Stimulated activated CD4-positive, alpha-beta T cell treated with anti-CD3 and anti-CD28 coated beads, Interleukin-2, amount 100 ng/mL, for 4 hours (primary cell): Measurements from ENCODE around the gene FOXP1.

Source experiments
- DNase-seq: peaks from one replicate; pipeline ENCODE4 v3.0.0-alpha.2; 2020; ENCODE audit warnings: low read depth

Gene FOXP1

DNA sequence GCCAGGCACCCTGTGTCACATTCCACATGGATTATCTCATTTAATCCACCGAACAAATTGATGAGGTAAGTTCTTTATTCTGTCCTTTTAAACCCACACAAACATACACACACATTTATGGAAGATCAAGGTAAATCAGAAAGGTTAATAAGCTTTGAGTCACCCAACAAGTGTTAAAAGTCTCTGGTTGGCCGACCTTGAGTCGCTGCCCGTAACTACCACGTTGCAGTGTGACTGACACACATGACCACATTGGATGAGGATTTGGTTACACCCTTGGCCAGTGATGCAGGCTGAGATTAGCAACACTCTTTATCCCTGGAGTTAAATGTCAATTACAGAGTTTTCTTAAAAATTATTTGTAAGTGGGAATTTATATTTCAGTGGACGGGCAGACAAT, 19.2 kb downstream of the FOXP1 start:
- DNase-seq = no peak

DNA sequence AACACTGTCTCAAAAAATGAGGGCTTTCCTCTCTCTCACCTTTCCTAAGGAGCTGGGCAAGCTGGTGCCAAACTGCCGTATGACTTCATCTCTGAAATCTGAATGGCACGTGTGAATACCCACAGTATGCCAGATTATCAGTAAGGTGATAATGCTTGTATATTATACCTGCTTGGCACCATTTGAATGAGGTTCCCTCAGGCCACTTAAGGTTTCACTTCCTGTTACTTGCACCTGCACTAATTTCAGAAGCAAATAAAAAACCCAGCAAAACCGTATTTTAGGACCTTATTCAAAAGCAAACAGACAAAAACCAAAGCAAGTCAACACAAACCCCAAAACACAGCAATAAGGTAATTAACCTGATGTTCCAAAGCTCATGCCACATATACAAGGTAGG, 19.7 kb downstream of the FOXP1 start:
- DNase-seq = no peak

DNA sequence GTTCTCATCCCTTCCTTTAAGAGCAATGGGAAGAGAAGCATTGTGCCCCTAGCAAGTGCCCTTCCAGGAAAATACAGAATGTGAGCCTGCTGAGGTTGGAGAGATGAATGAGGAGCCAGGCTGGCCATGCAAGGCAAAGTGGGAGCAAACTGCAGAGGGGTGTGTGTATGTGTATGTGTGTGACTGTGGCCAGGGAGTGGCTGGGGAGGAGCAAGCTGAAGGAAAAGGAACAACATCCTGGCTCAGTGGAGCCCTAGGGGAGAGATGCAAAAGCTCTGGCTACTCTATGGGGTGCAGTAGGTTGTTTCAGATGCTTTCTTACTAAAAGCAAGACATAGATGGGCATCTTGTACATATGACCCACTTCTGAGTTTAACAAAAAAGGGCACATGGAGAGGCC, 20.6 kb downstream of the FOXP1 start:
- DNase-seq = no peak

DNA sequence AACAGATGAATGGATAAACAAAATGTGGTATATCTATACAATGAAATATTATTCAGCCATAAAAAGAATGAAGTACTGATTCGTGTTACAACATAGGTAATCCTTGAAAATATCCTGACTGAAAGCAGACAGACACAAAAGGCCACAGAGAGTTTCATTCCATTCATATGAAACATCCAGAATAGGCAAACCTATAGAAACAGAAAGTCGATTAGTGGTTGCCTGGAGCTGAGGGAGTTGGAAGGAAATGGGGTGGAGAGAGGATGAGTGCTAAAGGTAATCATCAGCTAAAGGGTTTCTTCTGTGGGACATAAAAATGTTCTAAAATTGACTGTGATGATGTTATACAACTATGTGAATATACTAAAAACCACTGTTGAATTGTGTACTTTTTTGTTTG, 22.9 kb downstream of the FOXP1 start:
- DNase-seq = no peak

DNA sequence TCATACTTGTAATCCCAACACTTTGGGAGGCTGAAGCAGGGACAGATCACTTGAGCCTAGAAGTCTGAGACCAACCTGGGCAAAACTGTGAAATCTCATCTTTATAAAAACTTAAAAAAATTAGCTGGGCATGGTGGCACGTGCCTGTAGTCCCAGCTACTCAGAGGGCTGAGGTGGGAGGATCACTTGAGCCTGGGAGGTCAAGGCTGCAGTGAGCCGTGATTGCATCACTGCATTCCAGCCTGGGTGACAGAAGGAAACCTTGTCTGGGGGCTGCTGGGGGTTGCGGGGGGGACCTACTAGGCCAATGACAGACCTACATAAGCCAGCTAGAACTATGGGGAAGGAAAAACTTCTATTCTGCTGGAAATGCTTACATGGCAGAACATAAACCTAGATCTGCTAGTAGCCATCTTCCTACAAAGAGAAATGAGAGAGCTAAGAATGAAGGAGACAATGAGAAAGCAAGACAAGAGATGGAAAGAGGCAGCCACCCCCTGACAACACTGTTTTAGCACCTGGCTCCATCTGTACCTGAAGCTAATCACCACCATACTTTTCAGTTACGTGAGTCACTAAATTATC, 23.9 kb downstream of the FOXP1 start:
- DNase-seq = no peak

DNA sequence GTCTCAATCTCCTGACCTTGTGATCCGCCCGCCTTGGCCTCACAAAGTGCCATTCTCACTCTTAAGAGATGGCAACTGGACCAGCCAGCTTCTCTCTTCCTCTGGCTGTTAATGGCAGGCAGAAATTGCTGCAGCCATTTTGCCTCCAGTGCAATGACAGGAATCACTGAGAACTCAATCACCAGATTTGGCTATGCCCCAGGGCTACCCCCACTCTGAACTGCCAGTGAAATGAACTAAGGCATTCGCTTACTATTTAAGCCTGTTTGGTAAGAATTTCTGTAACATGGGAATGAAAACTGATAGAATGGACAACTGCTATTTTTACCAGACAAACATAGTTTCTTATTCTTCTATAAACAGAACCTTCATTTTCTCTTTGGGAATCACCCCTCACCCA, 24.5 kb downstream of the FOXP1 start:
- no peak for DNase-seq

DNA sequence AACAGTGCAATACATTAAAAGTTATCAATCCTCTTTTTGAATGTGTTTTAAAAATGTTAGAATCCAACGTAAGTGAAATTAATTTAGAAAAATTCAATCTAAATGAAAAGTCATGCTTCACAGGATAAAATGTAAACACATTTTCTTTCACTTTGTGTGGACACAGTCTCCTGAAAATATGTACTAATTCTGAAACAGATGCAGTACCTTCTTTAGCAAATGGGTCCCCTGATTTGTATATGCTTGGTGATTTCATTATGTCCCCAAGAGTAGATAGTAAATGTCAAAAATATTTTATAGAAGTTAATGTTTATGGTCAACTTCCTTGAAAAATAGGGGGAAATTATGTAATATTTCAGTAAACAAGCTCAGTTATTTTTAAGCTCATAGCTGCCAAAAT, 28.9 kb downstream of the FOXP1 start:
- no peak for DNase-seq

DNA sequence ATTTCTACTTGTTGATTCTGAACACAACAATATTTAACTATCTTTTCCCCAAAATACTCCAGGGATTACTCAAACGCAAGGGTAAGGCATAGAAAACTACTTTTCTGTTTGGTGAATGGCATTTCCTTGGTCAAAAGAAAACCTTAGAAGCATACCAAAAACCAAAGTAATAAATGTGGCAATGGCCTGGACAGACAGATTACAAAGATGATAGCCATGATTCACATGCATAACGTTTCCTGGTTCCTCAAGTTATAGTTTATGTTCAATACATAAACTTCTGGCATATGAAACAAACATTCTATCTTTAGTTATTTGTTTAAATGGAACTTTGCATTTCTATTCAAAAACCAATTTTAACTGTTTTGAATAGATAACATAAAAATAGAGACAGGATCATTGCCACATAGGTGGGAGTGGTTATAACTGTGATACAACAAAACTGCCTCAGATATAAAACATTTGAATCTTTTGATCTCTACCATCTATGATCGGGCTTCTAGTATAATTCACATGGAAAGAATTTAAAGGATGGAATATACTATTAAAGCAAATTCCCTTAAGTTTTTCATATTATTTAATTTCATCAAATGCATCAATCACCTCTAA, 32.1 kb downstream of the FOXP1 start:
- no peak for DNase-seq

DNA sequence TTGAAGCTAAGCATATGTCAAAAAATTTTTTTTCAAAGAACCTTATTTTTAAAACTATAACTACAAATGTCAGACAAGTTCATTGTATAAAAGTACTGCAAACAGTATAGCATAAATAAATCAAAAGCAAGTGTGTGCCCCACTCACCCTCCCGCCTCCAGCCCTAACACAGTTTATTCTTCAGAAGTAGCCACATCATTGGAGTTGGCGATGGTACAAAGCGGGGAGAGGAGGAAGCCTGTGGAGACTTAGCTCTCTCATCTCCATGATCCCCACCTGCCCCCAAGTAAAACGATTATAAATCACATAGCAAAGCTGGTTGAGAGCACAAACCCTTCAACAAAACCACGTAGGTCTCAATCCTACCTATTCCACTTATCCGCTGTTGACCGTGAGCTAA, 33.6 kb downstream of the FOXP1 start:
- no peak for DNase-seq

DNA sequence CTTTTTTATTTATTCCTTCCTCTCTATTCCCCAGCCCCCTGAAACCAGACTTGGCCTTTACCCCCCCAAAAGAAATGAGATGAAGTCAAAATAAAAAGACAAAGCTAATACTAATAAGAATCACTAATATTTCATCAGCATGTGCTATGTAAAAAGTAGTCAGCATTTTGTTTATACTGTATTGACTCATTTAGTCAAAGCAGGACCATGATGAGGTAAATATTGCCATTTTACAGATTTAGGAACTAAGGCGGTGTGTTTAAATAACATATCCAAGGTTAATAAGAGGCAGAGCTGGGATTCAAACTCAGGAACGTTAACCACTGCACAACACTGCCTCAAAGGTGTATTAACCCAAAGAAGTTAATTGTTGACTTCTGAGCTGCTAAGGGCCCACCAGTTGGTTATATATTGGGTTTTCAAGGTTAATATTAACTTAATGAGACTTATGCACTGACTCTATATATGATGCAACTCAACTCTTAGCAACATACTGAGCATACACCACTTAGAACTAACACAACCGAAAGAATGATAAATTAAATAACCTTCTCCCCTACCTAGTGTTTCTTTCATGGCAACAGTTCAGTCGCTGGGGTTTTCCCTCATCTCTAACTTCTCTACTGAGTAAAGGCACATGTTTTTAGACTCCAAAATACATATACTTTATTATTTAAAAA, 34.7 kb downstream of the FOXP1 start:
- no peak for DNase-seq

DNA sequence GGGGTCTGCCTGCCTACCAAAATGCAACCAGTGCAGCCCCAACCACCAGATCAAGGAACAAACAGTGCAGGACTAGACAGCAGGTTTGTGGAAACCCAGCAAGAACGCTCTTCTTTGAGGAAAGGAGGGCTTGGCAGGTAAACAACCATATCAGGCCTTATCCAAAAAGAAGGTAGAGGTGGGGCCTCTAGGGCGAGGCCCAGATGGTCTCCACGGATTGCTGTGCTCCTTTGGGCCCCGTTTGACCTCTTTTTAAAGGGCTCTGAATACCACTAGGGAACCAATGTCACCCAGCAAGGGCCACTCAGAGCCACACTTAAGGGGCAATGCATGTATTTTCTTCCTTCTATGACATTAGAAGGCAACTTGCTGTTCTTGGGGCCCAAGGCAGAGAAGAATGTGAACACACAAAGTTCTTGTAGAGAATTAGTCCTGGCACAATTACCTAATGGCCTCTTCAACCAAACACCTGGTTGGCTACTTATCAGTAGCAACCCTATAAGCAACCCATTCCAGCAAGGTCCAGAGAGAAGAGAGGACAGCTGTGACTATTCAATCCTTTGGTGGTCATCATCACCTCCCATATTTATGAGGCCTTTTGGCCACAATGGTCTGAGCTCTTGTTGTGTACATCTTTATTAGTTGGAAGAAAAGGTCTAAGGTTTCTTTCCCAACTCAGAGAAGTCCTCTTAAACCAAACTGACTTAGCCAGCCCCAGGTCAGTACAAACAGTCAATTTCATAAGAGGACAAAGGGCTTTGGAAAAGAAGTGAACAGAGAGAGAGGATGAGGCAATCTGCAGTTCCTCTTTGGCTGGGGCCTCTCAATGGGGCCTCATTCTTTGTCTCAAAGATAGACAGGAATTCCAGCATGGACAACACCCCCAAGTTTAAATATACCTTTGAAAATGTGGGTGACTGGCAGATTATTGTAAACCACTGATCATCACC, 36.0 kb downstream of the FOXP1 start:
- DNase-seq = no peak

DNA sequence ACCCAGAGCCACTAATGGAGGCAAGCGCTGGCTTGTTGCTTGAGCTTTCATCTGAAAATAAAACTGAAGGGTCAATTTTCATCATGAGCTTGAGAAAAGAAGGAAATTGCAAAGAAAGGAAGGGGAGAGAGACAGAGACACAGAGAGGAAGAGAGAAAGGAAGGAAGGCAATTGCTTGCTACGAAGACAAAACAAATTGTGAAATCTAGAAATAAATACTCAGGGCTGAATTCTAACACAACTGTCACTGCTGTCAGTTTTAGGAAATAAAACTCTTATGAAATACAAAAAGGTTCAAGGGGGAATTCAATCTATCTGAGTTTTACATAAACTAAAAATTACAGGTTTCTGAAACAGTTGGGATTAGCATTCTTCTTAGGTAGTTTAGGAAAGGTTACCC, 36.7 kb downstream of the FOXP1 start:
- DNase-seq = no peak

DNA sequence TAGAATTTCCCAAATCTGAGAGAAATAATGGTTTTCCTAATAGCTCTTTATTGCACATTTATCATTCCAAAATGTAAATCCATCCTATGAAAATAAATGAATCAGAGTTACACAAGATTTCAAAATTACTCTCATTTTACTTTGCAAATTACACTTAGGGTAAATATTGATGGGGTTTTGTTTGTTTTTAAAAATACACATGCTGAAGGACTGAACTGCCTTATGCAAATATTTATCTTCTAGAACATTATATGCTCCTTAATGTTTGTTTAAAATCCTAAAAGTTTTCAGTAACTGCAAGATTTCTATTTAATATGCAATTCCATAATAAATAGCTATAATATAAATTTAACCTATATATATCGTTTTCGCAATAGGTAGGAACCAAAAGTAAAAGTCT, 38.2 kb downstream of the FOXP1 start:
- DNase-seq = no peak

DNA sequence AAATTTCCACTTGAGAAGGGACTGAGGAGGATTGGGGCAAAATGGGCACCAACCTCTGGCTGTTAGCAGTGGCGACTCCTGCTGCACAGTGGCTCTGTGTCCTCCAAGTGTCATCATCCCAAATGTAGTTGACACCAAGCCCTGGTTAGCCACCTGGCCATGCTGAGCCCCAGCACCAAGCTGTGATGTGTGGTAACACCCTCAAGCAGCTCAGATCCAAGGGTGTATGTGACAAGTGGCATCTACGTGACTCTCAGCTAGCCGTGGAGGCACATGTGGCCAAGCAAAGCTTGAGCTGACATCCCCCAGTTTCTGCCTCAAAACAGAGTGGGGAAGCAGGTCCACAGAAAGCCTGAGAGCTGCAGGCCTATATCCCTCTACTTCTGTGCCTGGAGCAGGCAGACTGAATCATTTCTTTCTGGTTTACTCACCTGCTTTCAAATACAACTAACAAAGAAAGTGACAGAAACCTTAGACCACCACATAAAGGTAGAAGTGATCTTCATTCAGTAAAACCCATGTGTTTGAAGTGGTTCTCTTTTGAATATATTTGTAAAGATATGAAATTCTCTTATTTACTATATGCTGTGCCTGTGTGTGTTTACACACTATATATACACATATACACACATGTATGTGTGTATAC, 40.0 kb downstream of the FOXP1 start:
- no peak for DNase-seq

DNA sequence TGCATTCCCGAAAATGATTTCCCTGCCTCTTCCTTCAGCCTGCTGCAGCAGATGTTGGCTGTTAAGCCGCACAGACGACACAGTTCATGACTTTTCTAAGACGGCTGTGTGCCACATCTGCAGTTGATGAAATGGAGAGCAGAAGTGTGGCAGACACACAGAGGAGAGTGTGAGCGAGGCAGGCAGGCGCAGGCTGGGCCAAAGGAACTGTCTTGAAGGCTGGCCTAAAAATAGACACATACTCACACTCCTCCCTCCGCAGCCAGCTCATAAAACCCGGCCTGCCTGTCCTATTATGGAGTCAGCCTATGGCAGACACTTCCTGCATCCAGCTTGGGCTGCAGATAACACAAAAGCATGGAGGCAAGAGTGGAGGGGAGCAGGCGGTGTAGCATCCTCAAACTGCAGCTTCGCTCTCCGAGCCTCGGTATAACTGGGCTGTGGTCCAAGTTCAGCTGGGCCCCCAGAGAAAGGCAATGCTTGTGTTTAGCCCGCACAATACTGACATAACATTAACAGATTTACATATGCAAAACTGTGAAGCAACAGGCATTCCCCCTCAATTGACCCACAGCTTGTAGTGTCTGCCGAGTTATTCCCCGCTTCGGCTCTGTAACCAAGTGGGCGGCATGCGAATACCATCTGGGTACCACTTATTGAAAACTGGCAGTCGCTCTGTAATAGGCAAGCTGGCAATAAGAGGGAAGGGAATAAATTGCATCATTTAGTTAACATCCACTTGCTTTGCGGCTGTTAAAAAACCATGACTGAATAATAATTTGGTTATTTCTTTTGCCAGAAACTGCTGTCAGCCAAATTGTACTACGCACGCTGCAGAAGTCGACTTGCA, 40.8 kb downstream of the FOXP1 start:
- DNase-seq = no peak

DNA sequence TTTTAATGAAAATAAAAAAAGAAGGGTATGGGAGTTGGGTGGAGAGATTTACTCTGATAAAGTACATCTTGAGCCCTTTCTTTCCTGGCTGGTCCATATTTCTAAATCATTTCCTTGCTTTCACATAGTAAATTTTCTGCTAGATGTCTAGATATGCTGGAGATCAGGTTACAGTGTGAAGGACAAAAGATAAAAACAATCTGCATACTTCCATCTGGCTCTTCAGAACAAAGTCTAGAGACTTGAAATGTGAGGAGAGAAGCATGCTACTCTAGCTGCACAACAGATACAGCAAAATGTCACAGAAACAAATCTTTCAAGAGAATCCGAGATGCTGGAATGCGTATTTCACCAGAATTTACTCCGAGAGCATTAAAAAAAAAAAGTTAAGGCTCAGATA, 42.2 kb downstream of the FOXP1 start:
- DNase-seq = no peak

DNA sequence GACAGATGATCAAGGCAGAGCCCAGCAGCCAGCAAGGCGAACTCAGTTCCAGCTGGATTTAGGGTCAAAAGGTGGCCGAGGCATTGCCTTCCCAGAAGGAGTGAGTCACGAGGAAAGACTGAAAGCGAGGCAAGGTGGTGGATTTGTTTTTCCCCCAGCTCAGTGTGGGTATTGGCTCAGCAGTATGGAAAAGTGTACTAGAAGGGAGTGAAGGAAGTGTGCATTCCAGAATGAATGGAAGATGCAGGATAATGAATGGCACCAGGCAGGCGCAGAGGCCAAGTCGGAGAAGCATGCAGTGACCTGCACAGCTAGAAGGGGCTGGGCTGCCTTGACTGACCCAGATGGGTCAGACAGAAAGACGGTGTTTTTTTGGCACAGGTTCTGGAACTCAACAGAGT, 46.3 kb downstream of the FOXP1 start:
- DNase-seq = no peak

DNA sequence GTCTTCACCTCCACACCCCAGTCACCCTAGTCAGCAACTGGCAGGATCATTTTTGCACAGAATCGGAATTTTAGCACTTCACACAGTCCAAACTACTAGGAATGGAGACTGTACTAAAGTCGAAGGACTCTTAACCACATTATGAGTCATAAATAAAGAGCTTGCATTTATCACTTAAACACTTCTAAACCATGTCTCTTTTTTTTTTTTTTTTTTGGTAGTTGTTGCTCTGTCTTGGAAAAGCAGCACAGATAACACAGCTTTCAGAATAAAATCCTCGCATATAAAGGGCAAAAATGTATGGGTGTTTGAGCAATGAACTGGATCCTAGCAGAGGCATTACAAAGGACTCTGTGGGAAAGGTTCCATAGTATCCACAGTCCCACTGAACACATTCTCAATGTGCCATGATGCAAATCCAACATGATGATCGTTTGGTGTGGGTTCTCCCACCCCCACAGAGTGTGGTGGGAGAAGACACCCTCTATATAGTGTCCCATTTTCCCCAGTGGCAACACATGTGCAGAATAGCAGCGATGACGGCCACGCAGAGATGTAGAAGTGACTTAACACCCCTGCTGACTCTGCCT, 47.1 kb downstream of the FOXP1 start:
- DNase-seq = no peak

DNA sequence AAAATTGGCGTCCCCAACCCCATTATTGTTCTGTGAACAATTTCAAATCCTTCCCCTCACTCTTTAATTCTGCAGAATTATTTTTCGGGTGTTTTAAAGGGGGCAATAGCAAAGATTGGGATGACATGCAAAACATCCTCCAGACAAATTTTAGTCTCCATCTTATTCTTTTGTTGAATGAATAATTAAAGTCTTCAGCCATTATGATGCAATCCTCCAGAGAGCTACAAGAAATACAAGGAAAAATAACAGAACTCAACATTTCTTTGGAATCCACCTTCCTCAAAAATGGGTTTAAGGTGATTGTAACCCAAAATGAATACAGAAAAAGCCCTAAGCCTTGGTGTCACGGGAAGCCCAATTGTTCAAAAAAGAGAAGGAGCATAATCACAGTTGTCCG, 49.9 kb downstream of the FOXP1 start:
- DNase-seq = no peak

DNA sequence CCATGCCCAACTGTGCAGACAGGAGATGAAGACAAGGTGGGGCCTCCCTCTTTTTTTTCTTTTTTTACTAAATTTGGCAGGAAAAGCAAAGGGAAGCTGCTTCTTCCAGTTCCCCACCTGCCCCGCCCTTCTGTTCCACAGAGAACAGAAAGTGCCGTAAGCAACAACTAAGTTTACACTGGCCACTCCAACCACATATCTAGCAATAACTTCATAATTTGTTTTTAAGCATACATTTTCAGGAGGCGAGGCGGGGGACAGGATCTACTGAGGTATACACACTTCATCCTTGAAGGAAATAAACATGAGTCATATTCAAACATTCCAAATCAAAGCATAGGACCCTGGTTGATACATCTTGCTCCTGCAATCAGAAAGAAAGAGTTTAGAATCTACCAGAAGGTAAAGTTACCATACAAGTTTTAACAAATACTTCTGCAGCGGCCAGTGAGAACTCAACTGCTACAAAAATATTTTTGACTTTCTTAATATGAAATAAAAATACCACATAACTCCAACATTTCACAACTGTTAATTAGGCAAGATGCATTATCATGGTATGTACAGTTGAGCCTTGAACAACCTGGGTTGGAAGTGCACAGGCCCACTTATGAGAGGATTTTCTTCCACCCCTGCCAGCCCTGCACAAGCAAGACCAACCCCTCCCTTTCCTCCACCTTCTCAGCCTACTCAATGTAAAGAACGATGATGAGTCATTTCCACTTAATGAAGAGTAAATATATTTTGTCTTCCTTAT, 50.7 kb downstream of the FOXP1 start:
- DNase-seq = no peak
